MM.1S (cell line): Measurements from ENCODE around the gene KCNK13.

ENCODE experiments used
- EZH2 ChIP-seq: fragments of 300-600 bp; sonication (generic); optimal IDR thresholded peaks from 2 replicates; pipeline ENCODE3; 2017; ENCODE audit warnings: low read depth, mild to moderate bottlenecking, antibody characterized with exemption, low read length, mixed read lengths
- EZH2phosphoT487 ChIP-seq: fragments of 300-600 bp; sonication (generic); IDR thresholded peaks from 2 replicates; pipeline ENCODE4 v1.6.1; 2018; ENCODE audit warnings: antibody characterized with exemption, low read length

GRCh38 chr14:90139199-90139598 is 77.4 kb downstream of the KCNK13 start:
- no peak for TF ChIP-seq EZH2phosphoT487
- TF ChIP-seq EZH2 = no peak
